ENCODE data around the gene CADM2.
A peak's percentile ranks its signal among the peaks of the same experiment; 100 is the strongest.

CADM2 gene

GRCh38 chr3:85576697-85577200 is 618.0 kb downstream of the CADM2 start:
- no peak for DNase-seq

GRCh38 chr3:85584779-85585356 is 626.1 kb downstream of the CADM2 start:
- DNase-seq = no peak

- DNase-seq = no peak
Observed at GRCh38 chr3:85586018-85586417, 627.2 kb downstream of the CADM2 start.

- peak; percentile 94 for DNase-seq
Observed at GRCh38 chr3:85589145-85589544, 630.4 kb downstream of the CADM2 start.

GRCh38 chr3:85591451-85591850 is 632.7 kb downstream of the CADM2 start:
- peak; percentile 49 for DNase-seq

- DNase-seq = peak; percentile 32
Observed at GRCh38 chr3:85592256-85592655, 633.5 kb downstream of the CADM2 start.

GRCh38 chr3:85594676-85595075 is 635.9 kb downstream of the CADM2 start:
- DNase-seq = no peak

- no peak for DNase-seq
Observed at GRCh38 chr3:85603378-85603777, 644.6 kb downstream of the CADM2 start.

- DNase-seq = peak; percentile 48
Observed at GRCh38 chr3:85604641-85605040, 645.9 kb downstream of the CADM2 start.

GRCh38 chr3:85605066-85605465 is 646.3 kb downstream of the CADM2 start:
- DNase-seq = peak; percentile 25

GRCh38 chr3:85626662-85627061 is 667.9 kb downstream of the CADM2 start:
- DNase-seq = no peak

- no peak for DNase-seq
Observed at GRCh38 chr3:85627932-85628331, 669.1 kb downstream of the CADM2 start.

GRCh38 chr3:85631070-85631469 is 672.3 kb downstream of the CADM2 start:
- no peak for DNase-seq

- no peak for DNase-seq
Observed at GRCh38 chr3:85632921-85633320, 674.1 kb downstream of the CADM2 start.

GRCh38 chr3:85652360-85652759 is 693.6 kb downstream of the CADM2 start:
- DNase-seq = peak; percentile 7

GRCh38 chr3:85660451-85660850 is 701.7 kb downstream of the CADM2 start:
- DNase-seq = no peak

GRCh38 chr3:85662462-85662861 is 703.7 kb downstream of the CADM2 start:
- no peak for DNase-seq

GRCh38 chr3:85667744-85668143 is 709.0 kb downstream of the CADM2 start:
- no peak for DNase-seq

GRCh38 chr3:85670634-85671205 is 711.9 kb downstream of the CADM2 start:
- DNase-seq = peak; percentile 18

- DNase-seq = no peak
Observed at GRCh38 chr3:85672761-85673160, 714.0 kb downstream of the CADM2 start.

GRCh38 chr3:85678713-85679112 is 719.9 kb downstream of the CADM2 start:
- DNase-seq = peak; percentile 7

- DNase-seq = no peak
Observed at GRCh38 chr3:85681906-85682305, 723.1 kb downstream of the CADM2 start.

- no peak for DNase-seq
Observed at GRCh38 chr3:85691196-85691595, 732.4 kb downstream of the CADM2 start.

- DNase-seq = no peak
Observed at GRCh38 chr3:85697156-85697555, 738.4 kb downstream of the CADM2 start.

GRCh38 chr3:85706130-85706529 is 747.3 kb downstream of the CADM2 start:
- DNase-seq = no peak

Measured in fibroblast of upper back skin (primary cell).